ENCODE results near the gene CTBP1.

DNA sequence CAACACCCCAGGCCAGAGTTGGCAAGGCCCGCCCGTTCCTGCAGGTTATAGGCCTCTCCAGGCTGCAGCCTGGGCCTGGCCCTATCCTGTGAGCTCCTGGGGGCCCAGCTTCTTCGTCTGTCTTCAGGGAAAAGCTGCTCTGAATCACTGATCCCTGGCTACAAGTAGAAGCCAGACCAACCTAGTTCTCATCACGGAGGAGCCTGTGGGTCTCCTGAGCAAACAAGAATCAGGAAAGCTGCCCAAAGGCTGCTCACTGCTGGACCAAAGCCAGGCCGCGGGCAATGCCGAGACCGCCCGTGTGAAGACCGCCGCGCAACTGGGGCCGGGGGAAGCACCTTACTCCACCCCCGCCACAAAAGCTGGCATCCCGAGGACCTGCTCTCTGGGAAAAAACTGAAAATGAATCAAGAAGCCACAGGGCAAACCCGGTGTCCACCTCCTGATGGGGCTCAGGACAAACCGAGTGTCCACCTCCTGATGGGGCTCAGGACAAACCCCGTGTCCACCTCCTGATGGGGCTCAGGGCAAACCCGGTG lies 12.8 kb downstream of the CTBP1 start:
- no peak for TF ChIP-seq POLR2A (IDR thresholded peaks at IDR 0.05; ENCODE audit: low read depth, low read length)
- no peak for TF ChIP-seq TAF1 (IDR thresholded peaks at IDR 0.05; ENCODE audit: borderline replicate concordance, low read depth, low read length)

All from GM12892 (cell line).